HG02610 (cell line): ENCODE measurements around the gene ATP11C.
"Not testable (repeated sequence)": the region's sequence is repeated elsewhere in the genome, so short reads cannot be mapped to it uniquely, and the experiment has no call there.

Experiments
- ATAC-seq: cut with Tn5 transposase; IDR thresholded peaks from one replicate; pipeline ENCODE4 v1.9.1; 2021; ENCODE audit warnings: mild to moderate bottlenecking, moderate library complexity; ENCODE audit not compliant: unreplicated experiment

ATP11C gene

GRCh38 chrX:139932901-139933796, at the start of gene ATP11C:
Gene ATP11C, minus strand, starts transcription at chrX:139933053. Its CDS starts 1,011 bp downstream, at chrX:139932042.
- peak; percentile 78 for ATAC-seq

GRCh38 chrX:139974471-139974870, 41.6 kb upstream of the ATP11C start:
- no peak for ATAC-seq

- ATAC-seq: no peak
Observed at GRCh38 chrX:139972629-139973624, 40.1 kb upstream of the ATP11C start.

GRCh38 chrX:139972113-139972512, 39.3 kb upstream of the ATP11C start:
- ATAC-seq: no peak

GRCh38 chrX:139971394-139971749, 38.5 kb upstream of the ATP11C start:
- no peak for ATAC-seq

- no peak for ATAC-seq
Observed at GRCh38 chrX:139969286-139969685, 36.4 kb upstream of the ATP11C start.

GRCh38 chrX:139967750-139968149, 34.9 kb upstream of the ATP11C start:
- no peak for ATAC-seq

- no peak for ATAC-seq
Observed at GRCh38 chrX:139967300-139967699, 34.4 kb upstream of the ATP11C start.

GRCh38 chrX:139966159-139966558, 33.3 kb upstream of the ATP11C start:
- not testable (repeated sequence) for ATAC-seq

- no peak for ATAC-seq
Observed at GRCh38 chrX:139965421-139965820, 32.6 kb upstream of the ATP11C start, which contains the start of gene CXorf66. Gene CXorf66, minus strand, starts transcription at chrX:139965521. Its CDS starts 25 bp downstream, at chrX:139965496.

GRCh38 chrX:139961091-139961490, 28.2 kb upstream of the ATP11C start:
- ATAC-seq: not testable (repeated sequence)

GRCh38 chrX:139949703-139950102, 16.9 kb upstream of the ATP11C start:
- no peak for ATAC-seq

- no peak for ATAC-seq
Observed at GRCh38 chrX:139945075-139945474, 12.2 kb upstream of the ATP11C start.

GRCh38 chrX:139936259-139936658, 3.4 kb upstream of the ATP11C start:
- ATAC-seq: no peak

- ATAC-seq: no peak
Observed at GRCh38 chrX:139933904-139934303, 1.1 kb upstream of the ATP11C start.

GRCh38 chrX:139932073-139932900, 566 bp downstream of the ATP11C start:
- peak; percentile 40 for ATAC-seq

GRCh38 chrX:139931646-139932072, 1.2 kb downstream of the ATP11C start:
- ATAC-seq: no peak

- ATAC-seq: no peak
Observed at GRCh38 chrX:139930916-139931645, 1.8 kb downstream of the ATP11C start.

- ATAC-seq: no peak
Observed at GRCh38 chrX:139930401-139930800, 2.5 kb downstream of the ATP11C start.

GRCh38 chrX:139929876-139930275, 3.0 kb downstream of the ATP11C start:
- no peak for ATAC-seq
